Panc1 (cell line): ENCODE measurements around the gene DDAH2. TPM values are rescaled to one million over a fixed set of nuclear protein-coding genes. Genes with fewer than 3 reads are reported as not detected.

Experiments
- microRNA-seq: library from miRNA; unstranded; fragments of <30 nt; microRNA quantifications from one replicate; pipeline ENCODE4 v1.1.0, GENCODE V29; 2020; ENCODE audit not compliant: unreplicated experiment
- total RNA-seq: library from RNA; stranded (reverse); gene quantifications from one replicate; pipeline ENCODE4 v1.2.1, GENCODE V29; 2021; ENCODE audit not compliant: unreplicated experiment

DDAH2 gene
- total RNA-seq, 1 experiment from 2014 or later: 104 TPM

Small RNA genes lying within 50 kb of the gene (microRNA-seq; reads per million reads assigned to microRNA genes)
- gene MIR4646: 1.6 reads per million

Other genes starting within 250 kb of the DDAH2 start
- 72.1 TPM for gene MICB, start 231.2 kb downstream of the DDAH2 start, total RNA-seq
- not detected for gene MCCD1, start 200.3 kb downstream of the DDAH2 start, total RNA-seq
- 401 TPM for gene DDX39B, start 187.3 kb downstream of the DDAH2 start, total RNA-seq
- 0.98 TPM for gene ATP6V1G2, start 182.7 kb downstream of the DDAH2 start, total RNA-seq
- gene NFKBIL1, start 181.7 kb downstream of the DDAH2 start, total RNA-seq: 27.9 TPM
- 0.72 TPM for gene LTA, start 157.0 kb downstream of the DDAH2 start, total RNA-seq
- gene TNF, start 153.7 kb downstream of the DDAH2 start, total RNA-seq: 0.64 TPM
- 3.7 TPM for gene LTB, start 146.9 kb downstream of the DDAH2 start, total RNA-seq
- gene LST1, start 143.0 kb downstream of the DDAH2 start, total RNA-seq: not detected
- not detected for gene NCR3, start 136.3 kb downstream of the DDAH2 start, total RNA-seq
- 0.44 TPM for gene AIF1, start 114.1 kb downstream of the DDAH2 start, total RNA-seq
- 318 TPM for gene PRRC2A, start 108.6 kb downstream of the DDAH2 start, total RNA-seq
- 491 TPM for gene BAG6, start 76.6 kb downstream of the DDAH2 start, total RNA-seq
- 1.8 TPM for gene APOM, start 73.4 kb downstream of the DDAH2 start, total RNA-seq
- 22.4 TPM for gene C6orf47, start 68.5 kb downstream of the DDAH2 start, total RNA-seq
- gene GPANK1, start 64.3 kb downstream of the DDAH2 start, total RNA-seq: 18.3 TPM
- gene CSNK2B, start 63.2 kb downstream of the DDAH2 start, total RNA-seq: 219 TPM
- gene LY6G5B, start 59.3 kb downstream of the DDAH2 start, total RNA-seq: 21.2 TPM
- 0.62 TPM for gene LY6G5C, start 48.2 kb downstream of the DDAH2 start, total RNA-seq
- gene ABHD16A, start 26.0 kb downstream of the DDAH2 start, total RNA-seq: 47.2 TPM
- not detected for gene LY6G6F, start 22.4 kb downstream of the DDAH2 start, total RNA-seq
- gene LY6G6D, start 14.0 kb downstream of the DDAH2 start, total RNA-seq: not detected
- 0.23 TPM for gene LY6G6C, start 7.6 kb downstream of the DDAH2 start, total RNA-seq
- not detected for gene MPIG6B, start 5.9 kb downstream of the DDAH2 start, total RNA-seq
- gene CLIC1, start 7.2 kb upstream of the DDAH2 start, total RNA-seq: 583 TPM
- 38.1 TPM for gene MSH5, start 10.7 kb upstream of the DDAH2 start, total RNA-seq
- gene SAPCD1, start 33.4 kb upstream of the DDAH2 start, total RNA-seq: 6.3 TPM
- gene VWA7, start 48.0 kb upstream of the DDAH2 start, total RNA-seq: 4.3 TPM
- gene VARS1, start 66.5 kb upstream of the DDAH2 start, total RNA-seq: 229 TPM
- gene LSM2, start 77.7 kb upstream of the DDAH2 start, total RNA-seq: 89.7 TPM
- 2.8 TPM for gene HSPA1L, start 86.0 kb upstream of the DDAH2 start, total RNA-seq
- gene HSPA1A, start 86.2 kb upstream of the DDAH2 start, total RNA-seq: 169 TPM
- 147 TPM for gene HSPA1B, start 98.4 kb upstream of the DDAH2 start, total RNA-seq
- 111 TPM for gene NEU1, start 133.5 kb upstream of the DDAH2 start, total RNA-seq
- gene SLC44A4, start 149.7 kb upstream of the DDAH2 start, total RNA-seq: 2.7 TPM
- gene EHMT2, start 168.4 kb upstream of the DDAH2 start, total RNA-seq: 60.4 TPM
- 9.4 TPM for gene ZBTB12, start 172.8 kb upstream of the DDAH2 start, total RNA-seq
- 1.0 TPM for gene C2, start 198.4 kb upstream of the DDAH2 start, total RNA-seq
- gene CFB, start 216.8 kb upstream of the DDAH2 start, total RNA-seq: 5.6 TPM
- 94.9 TPM for gene NELFE, start 229.7 kb upstream of the DDAH2 start, total RNA-seq
- 121 TPM for gene SKIC2, start 229.9 kb upstream of the DDAH2 start, total RNA-seq
- 38.1 TPM for gene DXO, start 242.8 kb upstream of the DDAH2 start, total RNA-seq